Tibial nerve (tissue), 4 donors: ENCODE data around the gene PSMA5. TPM values are rescaled to one million over a fixed set of nuclear protein-coding genes. Genes with fewer than 3 reads are reported as not detected.
"Not testable (repeated sequence)": the region's sequence is repeated elsewhere in the genome, so short reads cannot be mapped to it uniquely, and the experiment has no call there.

Experiments
- DNase-seq, 2 donors: peaks; one replicate each; pipeline ENCODE4 v3.0.0-alpha.2; 2019; ENCODE audit warnings: low spot score in 2 of 2
- H3K27ac ChIP-seq, 4 donors: fragments of 200-600 bp; sonication (generic) in 3 of 4; one replicate each; pipeline ENCODE4 v1.5.1; 2017 to 2019; ENCODE audit warnings: mild to moderate bottlenecking in 1 of 4
- H3K27me3 ChIP-seq, 2 donors: fragments of 200-600 bp; sonication (generic) in 1 of 2; one replicate each; pipeline versions ENCODE4 v1.5.1 to v1.6.0; 2017 to 2019
- H3K36me3 ChIP-seq, 3 donors: fragments of 200-600 bp; sonication (generic); one replicate each; pipeline ENCODE4 v1.5.1; 2018 to 2019
- H3K4me1 ChIP-seq, 4 donors: fragments of 200-600 bp; sonication (generic) in 3 of 4; one replicate each; pipeline ENCODE4 v1.5.1; 2017 to 2019
- H3K4me3 ChIP-seq, 4 donors: fragments of 200-600 bp; sonication (generic) in 3 of 4; one replicate each; pipeline ENCODE4 v1.5.1; 2017 to 2019; ENCODE audit warnings: mild to moderate bottlenecking in 1 of 4, moderate library complexity in 1 of 4
- H3K9me3 ChIP-seq, 4 donors: fragments of 200-600 bp; sonication (generic) in 3 of 4; one replicate each; pipeline ENCODE4 v1.5.1; 2017 to 2019
- EP300 ChIP-seq, 2 donors: sonication (generic); formaldehyde crosslinking; IDR thresholded peaks; one replicate each; pipeline ENCODE4 v1.6.1; 2017; ENCODE audit warnings: antibody characterized with exemption in 2 of 2, mild to moderate bottlenecking in 1 of 2
- POLR2A ChIP-seq, 2 donors: fragments of 450-650 bp; IDR thresholded peaks; one replicate each; pipeline ENCODE4 v1.6.1; 2017; ENCODE audit warnings: antibody characterized with exemption in 2 of 2, mild to moderate bottlenecking in 2 of 2, moderate library complexity in 2 of 2
- WGBS, 2 donors: methylation state at CpG; one replicate each; pipeline ENCODE4 v1.1.5; 2018; 5-methylcytosine and 5-hydroxymethylcytosine counted together
- total RNA-seq, 4 donors: library from RNA; depleted of rRNA; stranded (reverse); fragments of >200 nt; gene quantifications; one replicate each; pipeline ENCODE4 v1.1.0, GENCODE V29; 2016
- TF ChIP-seq, protein P1 (sequence below), 5 experiments: fragments of 200-600 bp in 3 of 5; fragments of 450-650 bp in 2 of 5; sonication (generic) in 3 of 5; IDR thresholded peaks; one replicate each; pipeline ENCODE4 v1.5.1; 2016 to 2019; ENCODE audit warnings: antibody characterized with exemption in 5 of 5, mild to moderate bottlenecking in 3 of 5, moderate library complexity in 2 of 5

PSMA5 gene
- total RNA-seq, 4 donors from 2014 or later: 20.5 to 28.8 (median 24.9) TPM

DNA sequence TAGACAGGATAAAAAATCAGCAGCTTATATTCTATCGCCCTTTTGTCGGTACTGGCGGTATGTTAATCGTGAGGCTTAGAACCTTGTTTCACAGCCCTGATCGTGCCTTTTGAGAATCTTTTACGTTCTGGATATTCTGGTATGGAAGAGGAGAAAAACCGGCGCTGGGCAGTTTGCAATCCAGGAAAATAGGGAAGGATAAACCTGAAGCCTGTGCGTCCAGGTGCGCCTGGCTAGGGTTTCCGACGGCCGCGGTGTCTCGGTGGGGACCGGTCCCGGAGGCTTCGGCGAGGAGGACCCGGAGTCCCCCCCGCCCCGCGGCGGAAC, 39.8 kb upstream of the PSMA5 start:
- H3K36me3 ChIP-seq: no peaks in the 10 kb centered on the region
- H3K4me1 ChIP-seq: peaks cover 0 to 24% (median 5%) of the 10 kb centered on the region in 4 donors
- TF ChIP-seq EP300 (IDR thresholded peaks at IDR 0.05): no peak
- WGBS, 2 donors: 14% methylated on average over 20 to 24 of the region's 24 CpGs
- H3K9me3 ChIP-seq: no peaks in the 10 kb centered on the region
- peak overlapping the region; percentile 33 to 61 (median 46) for H3K4me3 ChIP-seq
- DNase-seq: no peak
- H3K27me3 ChIP-seq: peaks cover 4 to 84% of the 10 kb centered on the region in 2 donors
- peak overlapping the region in 1 of 4 donors; percentile 52 for H3K27ac ChIP-seq

DNA sequence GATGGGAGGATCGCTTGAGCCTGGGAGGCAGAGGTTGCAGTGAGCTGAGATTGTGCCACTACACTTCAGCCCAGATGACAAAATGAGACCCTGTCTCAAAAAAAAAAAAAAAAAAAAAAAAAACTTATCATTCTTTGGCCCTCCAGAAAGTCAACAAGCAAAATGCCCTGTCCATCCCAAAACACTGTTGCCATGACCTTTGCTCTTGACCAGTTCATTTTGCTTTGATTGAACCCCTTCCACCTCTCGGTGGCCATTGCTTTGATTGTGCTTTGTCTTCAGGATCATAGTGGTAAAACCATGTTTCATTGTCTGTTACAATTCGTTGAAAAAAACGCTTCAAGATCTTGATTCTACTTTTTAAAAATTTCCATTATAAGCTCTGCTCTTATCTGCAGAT, 31.6 kb upstream of the PSMA5 start:
- 82 to 89% methylated on average over 4 of the region's 4 CpGs for WGBS, 2 donors

DNA sequence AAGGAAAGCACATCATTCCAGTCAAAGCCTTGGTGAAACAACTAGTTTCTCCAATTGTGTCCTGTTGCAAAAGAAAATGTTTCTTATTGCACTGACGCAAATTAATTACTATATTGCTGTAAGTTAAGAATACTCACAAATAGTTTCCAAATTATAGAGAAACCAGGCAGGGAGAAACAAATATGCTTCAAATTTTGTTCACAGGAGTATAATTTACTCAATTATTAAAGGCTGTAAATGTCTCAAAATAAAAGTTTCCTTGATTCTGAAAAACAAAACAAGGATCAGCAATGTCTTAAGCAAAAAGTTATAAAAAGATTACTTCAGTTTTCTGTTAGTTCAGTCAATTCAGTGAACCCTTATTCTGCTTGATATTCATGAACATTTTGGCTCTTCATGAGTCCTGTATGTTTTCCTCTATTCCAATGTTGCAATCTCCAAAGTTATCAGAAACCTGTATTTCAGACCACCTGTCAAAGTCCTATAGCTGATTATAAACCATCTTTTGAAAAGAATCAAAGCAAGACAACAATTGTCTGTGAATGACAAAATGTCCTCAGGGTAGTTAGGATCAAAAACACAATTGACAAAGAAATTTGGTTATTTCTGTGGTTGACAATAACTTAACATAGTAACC, 28.4 kb upstream of the PSMA5 start:
- H3K27me3 ChIP-seq: peaks cover 0 to 3% of the 10 kb centered on the region in 2 donors
- TF ChIP-seq, protein P1, sequence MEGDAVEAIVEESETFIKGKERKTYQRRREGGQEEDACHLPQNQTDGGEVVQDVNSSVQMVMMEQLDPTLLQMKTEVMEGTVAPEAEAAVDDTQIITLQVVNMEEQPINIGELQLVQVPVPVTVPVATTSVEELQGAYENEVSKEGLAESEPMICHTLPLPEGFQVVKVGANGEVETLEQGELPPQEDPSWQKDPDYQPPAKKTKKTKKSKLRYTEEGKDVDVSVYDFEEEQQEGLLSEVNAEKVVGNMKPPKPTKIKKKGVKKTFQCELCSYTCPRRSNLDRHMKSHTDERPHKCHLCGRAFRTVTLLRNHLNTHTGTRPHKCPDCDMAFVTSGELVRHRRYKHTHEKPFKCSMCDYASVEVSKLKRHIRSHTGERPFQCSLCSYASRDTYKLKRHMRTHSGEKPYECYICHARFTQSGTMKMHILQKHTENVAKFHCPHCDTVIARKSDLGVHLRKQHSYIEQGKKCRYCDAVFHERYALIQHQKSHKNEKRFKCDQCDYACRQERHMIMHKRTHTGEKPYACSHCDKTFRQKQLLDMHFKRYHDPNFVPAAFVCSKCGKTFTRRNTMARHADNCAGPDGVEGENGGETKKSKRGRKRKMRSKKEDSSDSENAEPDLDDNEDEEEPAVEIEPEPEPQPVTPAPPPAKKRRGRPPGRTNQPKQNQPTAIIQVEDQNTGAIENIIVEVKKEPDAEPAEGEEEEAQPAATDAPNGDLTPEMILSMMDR (IDR thresholded peaks at IDR 0.05): no peak
- no peak for TF ChIP-seq POLR2A (IDR thresholded peaks at IDR 0.05)
- no peak for TF ChIP-seq EP300 (IDR thresholded peaks at IDR 0.05)
- 95 to 96% methylated on average over 1 of the region's 1 CpG for WGBS, 2 donors

More for the DNA sequence above, 31.6 kb upstream of the PSMA5 start:
- no peak for DNase-seq
- no peaks in the 10 kb centered on the region for H3K36me3 ChIP-seq
- H3K9me3 ChIP-seq: peaks cover 0 to 12% (median 0%) of the 10 kb centered on the region in 4 donors
- H3K27ac ChIP-seq: no peak overlapping the region
- TF ChIP-seq, protein P1 (IDR thresholded peaks at IDR 0.05): no peak
- no peak for TF ChIP-seq POLR2A (IDR thresholded peaks at IDR 0.05)
- no peak for TF ChIP-seq EP300 (IDR thresholded peaks at IDR 0.05)
- peaks cover 0 to 12% of the 10 kb centered on the region in 2 donors for H3K27me3 ChIP-seq
- H3K4me1 ChIP-seq: no peaks in the 10 kb centered on the region
- H3K4me3 ChIP-seq: no peak overlapping the region

DNA sequence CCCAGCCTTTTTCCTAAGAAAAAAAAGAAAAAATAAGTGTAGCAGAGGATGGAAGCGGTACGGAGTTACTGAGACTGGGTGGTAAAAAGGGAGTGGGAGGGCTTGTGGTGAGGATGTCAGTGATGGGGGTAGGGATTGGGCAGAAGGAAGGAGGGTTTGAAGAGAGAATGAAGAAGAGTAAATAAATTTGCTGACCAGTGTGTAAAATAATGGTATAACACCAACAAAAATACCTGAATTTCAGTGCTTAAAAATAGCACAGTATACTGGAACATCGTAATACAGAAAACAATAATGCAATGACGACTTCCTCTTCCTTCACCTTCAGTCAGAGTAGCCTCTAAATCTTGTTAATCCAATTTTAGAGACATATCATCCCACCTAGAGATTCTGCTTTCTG, 21.3 kb upstream of the PSMA5 start:
- no peak for DNase-seq
- no peak for TF ChIP-seq POLR2A (IDR thresholded peaks at IDR 0.05)
- TF ChIP-seq, protein P1 (IDR thresholded peaks at IDR 0.05): no peak
- TF ChIP-seq EP300 (IDR thresholded peaks at IDR 0.05): no peak

More for the DNA sequence above, 28.4 kb upstream of the PSMA5 start:
- peaks cover 0 to 12% (median 0%) of the 10 kb centered on the region in 4 donors for H3K9me3 ChIP-seq
- H3K27ac ChIP-seq: no peak overlapping the region
- H3K4me1 ChIP-seq: no peaks in the 10 kb centered on the region
- no peaks in the 10 kb centered on the region for H3K36me3 ChIP-seq
- no peak for DNase-seq
- no peak overlapping the region for H3K4me3 ChIP-seq

DNA sequence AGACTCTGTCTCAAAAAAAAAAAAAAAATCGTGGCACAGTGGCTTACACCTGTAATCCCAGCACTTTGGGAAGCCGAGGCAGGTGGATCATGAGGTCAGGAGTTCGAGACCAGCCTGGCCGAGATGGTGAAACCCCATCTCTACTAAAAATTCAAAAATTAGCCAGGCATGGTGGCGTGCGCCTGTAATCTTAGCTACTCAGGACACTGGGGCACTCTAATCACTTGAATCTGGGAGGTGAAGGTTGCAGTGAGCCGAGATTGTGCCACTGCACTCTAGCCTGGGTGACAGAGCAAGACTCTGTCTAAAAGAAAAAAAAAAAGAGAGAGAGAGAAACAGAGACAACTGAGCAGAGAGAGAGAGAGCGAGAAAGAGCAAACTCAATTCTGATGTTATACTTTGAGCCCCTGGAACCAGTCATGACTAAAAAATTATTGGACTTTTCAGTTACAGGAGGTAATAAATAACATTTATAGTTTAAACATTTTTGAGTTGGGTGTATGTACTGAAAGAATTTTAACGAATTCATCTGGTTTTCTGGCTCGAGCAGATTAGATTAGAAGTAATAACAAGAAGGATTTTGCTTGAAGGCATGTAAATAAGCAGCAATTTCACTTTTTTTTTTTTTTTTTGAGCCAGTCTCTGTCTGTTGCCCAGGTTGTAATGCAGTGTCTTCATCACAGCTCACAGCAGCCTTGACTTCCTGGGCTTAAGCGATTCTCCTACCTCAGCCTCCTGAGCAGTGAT, 19.9 kb upstream of the PSMA5 start:
- H3K27me3 ChIP-seq, H3K36me3 ChIP-seq, H3K4me1 ChIP-seq, DNase-seq, H3K4me3 ChIP-seq, H3K27ac ChIP-seq, H3K9me3 ChIP-seq: not testable (repeated sequence)
- 64 to 66% methylated on average over 11 of the region's 11 CpGs for WGBS, 2 donors

More for the DNA sequence above, 21.3 kb upstream of the PSMA5 start:
- Histone ChIP-seq H3K9me3 (no peaks in the 10 kb centered on the region), H3K27ac (no peak overlapping the region), H3K27me3 (peaks cover 0 to 5% of the 10 kb centered on the region in 2 donors), H3K4me3 (no peak overlapping the region), H3K36me3 (no peaks in the 10 kb centered on the region), H3K4me1 (no peaks in the 10 kb centered on the region)
- WGBS, 2 donors: 60 to 68% methylated on average over 4 of the region's 4 CpGs

DNA sequence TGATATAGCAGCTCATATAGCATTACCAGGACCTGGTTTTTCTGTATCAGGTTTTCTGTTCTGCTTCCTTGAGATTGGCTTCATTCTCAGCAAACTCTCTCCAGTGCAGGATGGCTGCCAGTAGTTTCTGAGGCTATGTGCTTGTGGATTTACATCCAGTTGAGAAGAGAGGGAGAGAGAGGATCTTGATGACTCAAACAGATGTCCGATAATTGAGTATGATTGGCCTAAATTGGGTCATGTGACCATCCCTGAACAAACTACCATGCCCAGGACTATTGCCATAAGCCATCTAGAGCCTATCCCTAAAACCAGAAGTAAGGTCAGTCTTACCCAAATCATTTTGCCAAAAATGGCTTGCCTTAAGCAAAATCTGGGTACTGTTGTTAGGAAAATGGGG, 18.1 kb upstream of the PSMA5 start:
- TF ChIP-seq EP300 (IDR thresholded peaks at IDR 0.05) (no peak), POLR2A (IDR thresholded peaks at IDR 0.05) (no peak)
- TF ChIP-seq, protein P1 (IDR thresholded peaks at IDR 0.05): no peak
- no peaks in the 10 kb centered on the region for H3K36me3 ChIP-seq
- no peak for DNase-seq
- H3K4me3 ChIP-seq: no peak overlapping the region
- H3K27ac ChIP-seq: no peak overlapping the region
- H3K9me3 ChIP-seq: no peaks in the 10 kb centered on the region
- 77 to 92% methylated on average over 1 of the region's 1 CpG for WGBS, 2 donors
- peaks cover 0 to 5% of the 10 kb centered on the region in 2 donors for H3K27me3 ChIP-seq
- H3K4me1 ChIP-seq: no peaks in the 10 kb centered on the region
